ENCODE measurements around the gene RGS7BP.
A peak's percentile ranks its signal among the peaks of the same experiment; 100 is the strongest.

Gene RGS7BP

GRCh38 chr5:64506567-64507263 is 900 bp downstream of the RGS7BP start:
- no peak for DNase-seq (ENCODE audit: insufficient read length, low spot score)

GRCh38 chr5:64507264-64507605 is 1.4 kb downstream of the RGS7BP start:
- DNase-seq (ENCODE audit: insufficient read length, low spot score): no peak
- TF ChIP-seq PAX5 (IDR thresholded peaks at IDR 0.05; ENCODE audit: insufficient read depth, low read length, severe bottlenecking): no peak
- TF ChIP-seq TAF1 (IDR thresholded peaks at IDR 0.05; ENCODE audit: low read depth, low read length): no peak
- no peak for TF ChIP-seq POLR2AphosphoS5 (IDR thresholded peaks at IDR 0.05; ENCODE audit: low read depth, low read length)
- no peak for TF ChIP-seq POLR2A (IDR thresholded peaks at IDR 0.05; ENCODE audit: low read depth, low read length)
- TF ChIP-seq SPI1 (IDR thresholded peaks at IDR 0.05; ENCODE audit: low read depth, low read length): no peak
- no peak for TF ChIP-seq POU2F2 (IDR thresholded peaks at IDR 0.05; ENCODE audit: low read depth, low read length)

More at GRCh38 chr5:64506567-64507263, 900 bp downstream of the RGS7BP start:
- TF ChIP-seq TAF1 (IDR thresholded peaks at IDR 0.05; ENCODE audit: low read depth, low read length) (no peak), POLR2A (IDR thresholded peaks at IDR 0.05; ENCODE audit: low read depth, low read length) (no peak), POLR2AphosphoS5 (IDR thresholded peaks at IDR 0.05; ENCODE audit: low read depth, low read length) (no peak), POU2F2 (IDR thresholded peaks at IDR 0.05; ENCODE audit: low read depth, low read length) (no peak), PAX5 (IDR thresholded peaks at IDR 0.05; ENCODE audit: insufficient read depth, low read length, severe bottlenecking) (no peak), SPI1 (IDR thresholded peaks at IDR 0.05; ENCODE audit: low read depth, low read length) (no peak)
- no peak for FAIRE-seq

GRCh38 chr5:64509828-64510227 is 4.0 kb downstream of the RGS7BP start:
- FAIRE-seq (no peak), DNase-seq (ENCODE audit: insufficient read length, low spot score) (no peak)
- TF ChIP-seq TAF1 (IDR thresholded peaks at IDR 0.05; ENCODE audit: low read depth, low read length) (no peak), SPI1 (IDR thresholded peaks at IDR 0.05; ENCODE audit: low read depth, low read length) (no peak)

More at GRCh38 chr5:64507264-64507605, 1.4 kb downstream of the RGS7BP start:
- FAIRE-seq: no peak

GRCh38 chr5:64513492-64513891 is 7.7 kb downstream of the RGS7BP start:
- no peak for DNase-seq (ENCODE audit: insufficient read length, low spot score)

GRCh38 chr5:64514612-64515011 is 8.8 kb downstream of the RGS7BP start:
- no peak for DNase-seq (ENCODE audit: insufficient read length, low spot score)
- TF ChIP-seq PAX5 (IDR thresholded peaks at IDR 0.05; ENCODE audit: insufficient read depth, low read length, severe bottlenecking) (no peak), POLR2AphosphoS5 (IDR thresholded peaks at IDR 0.05; ENCODE audit: low read depth, low read length) (no peak), POU2F2 (IDR thresholded peaks at IDR 0.05; ENCODE audit: low read depth, low read length) (no peak), POLR2A (IDR thresholded peaks at IDR 0.05; ENCODE audit: low read depth, low read length) (no peak), TAF1 (IDR thresholded peaks at IDR 0.05; ENCODE audit: low read depth, low read length) (no peak), SPI1 (IDR thresholded peaks at IDR 0.05; ENCODE audit: low read depth, low read length) (no peak)
- FAIRE-seq: no peak

More at GRCh38 chr5:64513492-64513891, 7.7 kb downstream of the RGS7BP start:
- TF ChIP-seq PAX5 (IDR thresholded peaks at IDR 0.05; ENCODE audit: insufficient read depth, low read length, severe bottlenecking) (no peak), SPI1 (IDR thresholded peaks at IDR 0.05; ENCODE audit: low read depth, low read length) (no peak), TAF1 (IDR thresholded peaks at IDR 0.05; ENCODE audit: low read depth, low read length) (no peak), POLR2A (IDR thresholded peaks at IDR 0.05; ENCODE audit: low read depth, low read length) (no peak), POLR2AphosphoS5 (IDR thresholded peaks at IDR 0.05; ENCODE audit: low read depth, low read length) (no peak), POU2F2 (IDR thresholded peaks at IDR 0.05; ENCODE audit: low read depth, low read length) (no peak)
- FAIRE-seq: no peak

GRCh38 chr5:64516216-64516615 is 10.4 kb downstream of the RGS7BP start:
- no peak for FAIRE-seq
- no peak for DNase-seq (ENCODE audit: insufficient read length, low spot score)
- TF ChIP-seq PAX5 (IDR thresholded peaks at IDR 0.05; ENCODE audit: insufficient read depth, low read length, severe bottlenecking) (no peak), POU2F2 (IDR thresholded peaks at IDR 0.05; ENCODE audit: low read depth, low read length) (no peak), TAF1 (IDR thresholded peaks at IDR 0.05; ENCODE audit: low read depth, low read length) (no peak), POLR2A (IDR thresholded peaks at IDR 0.05; ENCODE audit: low read depth, low read length) (no peak), POLR2AphosphoS5 (IDR thresholded peaks at IDR 0.05; ENCODE audit: low read depth, low read length) (no peak), SPI1 (IDR thresholded peaks at IDR 0.05; ENCODE audit: low read depth, low read length) (no peak)

GRCh38 chr5:64518793-64519192 is 13.0 kb downstream of the RGS7BP start:
- TF ChIP-seq SPI1 (IDR thresholded peaks at IDR 0.05; ENCODE audit: low read depth, low read length) (no peak), POLR2A (IDR thresholded peaks at IDR 0.05; ENCODE audit: low read depth, low read length) (no peak), TAF1 (IDR thresholded peaks at IDR 0.05; ENCODE audit: low read depth, low read length) (no peak), POU2F2 (IDR thresholded peaks at IDR 0.05; ENCODE audit: low read depth, low read length) (no peak), PAX5 (IDR thresholded peaks at IDR 0.05; ENCODE audit: insufficient read depth, low read length, severe bottlenecking) (no peak), POLR2AphosphoS5 (IDR thresholded peaks at IDR 0.05; ENCODE audit: low read depth, low read length) (no peak)
- FAIRE-seq (peak; percentile 38), DNase-seq (ENCODE audit: insufficient read length, low spot score) (no peak)

GRCh38 chr5:64519263-64519662 is 13.4 kb downstream of the RGS7BP start:
- FAIRE-seq (no peak), DNase-seq (ENCODE audit: insufficient read length, low spot score) (no peak)
- TF ChIP-seq POU2F2 (IDR thresholded peaks at IDR 0.05; ENCODE audit: low read depth, low read length) (no peak), SPI1 (IDR thresholded peaks at IDR 0.05; ENCODE audit: low read depth, low read length) (no peak), POLR2A (IDR thresholded peaks at IDR 0.05; ENCODE audit: low read depth, low read length) (no peak), TAF1 (IDR thresholded peaks at IDR 0.05; ENCODE audit: low read depth, low read length) (no peak), PAX5 (IDR thresholded peaks at IDR 0.05; ENCODE audit: insufficient read depth, low read length, severe bottlenecking) (no peak), POLR2AphosphoS5 (IDR thresholded peaks at IDR 0.05; ENCODE audit: low read depth, low read length) (no peak)

- DNase-seq (ENCODE audit: insufficient read length, low spot score) (no peak), FAIRE-seq (no peak)
- TF ChIP-seq POLR2A (IDR thresholded peaks at IDR 0.05; ENCODE audit: low read depth, low read length) (no peak), TAF1 (IDR thresholded peaks at IDR 0.05; ENCODE audit: low read depth, low read length) (no peak), PAX5 (IDR thresholded peaks at IDR 0.05; ENCODE audit: insufficient read depth, low read length, severe bottlenecking) (no peak), POU2F2 (IDR thresholded peaks at IDR 0.05; ENCODE audit: low read depth, low read length) (no peak), SPI1 (IDR thresholded peaks at IDR 0.05; ENCODE audit: low read depth, low read length) (no peak), POLR2AphosphoS5 (IDR thresholded peaks at IDR 0.05; ENCODE audit: low read depth, low read length) (no peak)
Observed at GRCh38 chr5:64526734-64527439, 21.1 kb downstream of the RGS7BP start.

Measured in GM12891 (cell line).